ENCODE measurements around the gene NAPSA. TPM values are rescaled to one million over a fixed set of nuclear protein-coding genes. Genes with fewer than 3 reads are reported as not detected.

The NAPSA gene
- total and polyA plus RNA-seq, 9 of the 15 experiments (the other 6 are each of a cell fraction or from before 2014, with no cell fraction given): 0.25 to 1.9 (median 0.69) TPM

DNA sequence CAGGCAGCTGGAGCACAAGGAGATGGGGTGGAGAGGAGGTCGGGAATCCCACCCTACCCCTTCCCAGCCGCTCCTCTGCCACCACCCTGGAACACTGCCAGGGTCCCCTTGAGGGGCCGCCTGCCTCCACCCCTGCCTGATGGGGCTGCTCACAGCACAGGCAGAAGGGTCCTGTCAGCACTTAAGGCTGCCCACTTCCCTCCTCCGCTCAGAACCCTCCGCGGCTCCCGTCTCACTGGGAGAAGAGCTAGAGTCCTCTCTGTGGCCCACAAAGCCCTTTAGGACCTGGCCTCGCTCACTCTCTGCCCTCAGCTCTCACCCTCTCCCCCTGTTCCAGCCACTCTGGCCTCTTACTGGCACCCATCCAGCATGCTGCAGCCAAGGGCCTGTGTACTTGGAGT, 15.3 kb upstream of the NAPSA start:
- intact Hi-C loops (cut with micrococcal nuclease): no loop called here

DNA sequence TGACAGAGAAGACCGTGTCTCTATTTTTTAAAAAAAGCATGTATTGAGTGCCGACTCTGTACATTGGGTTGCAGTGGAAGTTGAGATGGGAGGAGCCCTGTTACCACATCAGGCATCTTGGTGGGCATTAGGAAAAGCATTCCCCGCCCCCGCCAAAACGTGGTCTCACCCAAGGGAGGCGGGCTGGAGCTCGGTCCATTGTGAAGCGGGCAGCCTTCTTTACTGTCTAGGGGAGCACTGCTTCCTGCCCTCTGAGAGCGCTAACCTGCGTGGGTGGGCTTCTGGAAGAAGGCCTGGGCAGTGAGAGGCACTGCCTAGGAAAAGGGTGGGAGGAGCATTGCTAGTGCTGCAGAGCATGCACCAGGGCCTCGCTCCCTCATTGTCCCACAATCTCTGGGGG, 14.7 kb upstream of the NAPSA start:
- Histone ChIP-seq H3K4me3 (no peak overlapping the region), H2AFZ (ENCODE audit: low read depth, low read length) (no peak overlapping the region), H4K20me1 (replicated peaks; ENCODE audit: control insufficient read depth, insufficient read depth, low read length) (peaks cover 2% of the 10 kb centered on the region), H3K9me3 (replicated peaks; ENCODE audit: control insufficient read depth, insufficient read depth, low read depth, low read length) (no peaks in the 10 kb centered on the region), H3K9me1 (ENCODE audit: control insufficient read depth, insufficient read depth, low read length) (no peaks in the 10 kb centered on the region), H3K27me3 (ENCODE audit: control insufficient read depth in 2 of 2, insufficient read depth in 2 of 2, low read length in 2 of 2) (no peaks in the 10 kb centered on the region), H3K79me2 (ENCODE audit: control insufficient read depth, insufficient read depth, low read length) (peaks cover 39% of the 10 kb centered on the region), H3K9ac (ENCODE audit: insufficient read depth in 1 of 2, low read depth in 2 of 2, low read length in 2 of 2) (peak overlapping the region in 1 of 2 experiments; percentile 58; a peak in 2 of 4 replicates), H3K27ac (ENCODE audit: extremely low read depth, low read depth, low read length) (no peak overlapping the region; the same call in 2 of the 3 replicates), H3K4me2 (ENCODE audit: insufficient read depth, low read length) (no peak overlapping the region), H3K36me3 (ENCODE audit: control insufficient read depth, insufficient read depth, low read length) (peaks cover 59% of the 10 kb centered on the region; the same call in 2 of the 3 replicates), H3K4me1 (replicated peaks in 1 of 2; ENCODE audit: control insufficient read depth in 2 of 2, insufficient read depth in 2 of 2, low read length in 2 of 2) (peaks cover 19 to 70% of the 10 kb centered on the region in 2 experiments)
- DNase-seq (ENCODE audit: extremely low read depth in 1 of 4, low spot score in 3 of 4) (peak in 1 of 4 experiments; percentile 3), ATAC-seq (no peak), FAIRE-seq (no peak)
- WGBS (ENCODE audit: insufficient coverage, low coverage, missing lambda C conversion rate): 95% methylated on average over 11 of the region's 11 CpGs
- CTCF ChIA-PET (ENCODE audit: low intra/inter-chr PET ratio): no interaction called here
- in situ Hi-C loops (cut with MboI) (no loop called here), intact Hi-C loops (cut with micrococcal nuclease) (no loop called here)
- POLR2A ChIA-PET: interaction anchor here (0.6 kb wide), 1 partner anchor 9 kb away, joined by 3 read pairs; no protein-coding TSS in a partner anchor
- no TSS peak for BruUV-seq (replicated peaks)
- TF ChIP-seq, protein P1, sequence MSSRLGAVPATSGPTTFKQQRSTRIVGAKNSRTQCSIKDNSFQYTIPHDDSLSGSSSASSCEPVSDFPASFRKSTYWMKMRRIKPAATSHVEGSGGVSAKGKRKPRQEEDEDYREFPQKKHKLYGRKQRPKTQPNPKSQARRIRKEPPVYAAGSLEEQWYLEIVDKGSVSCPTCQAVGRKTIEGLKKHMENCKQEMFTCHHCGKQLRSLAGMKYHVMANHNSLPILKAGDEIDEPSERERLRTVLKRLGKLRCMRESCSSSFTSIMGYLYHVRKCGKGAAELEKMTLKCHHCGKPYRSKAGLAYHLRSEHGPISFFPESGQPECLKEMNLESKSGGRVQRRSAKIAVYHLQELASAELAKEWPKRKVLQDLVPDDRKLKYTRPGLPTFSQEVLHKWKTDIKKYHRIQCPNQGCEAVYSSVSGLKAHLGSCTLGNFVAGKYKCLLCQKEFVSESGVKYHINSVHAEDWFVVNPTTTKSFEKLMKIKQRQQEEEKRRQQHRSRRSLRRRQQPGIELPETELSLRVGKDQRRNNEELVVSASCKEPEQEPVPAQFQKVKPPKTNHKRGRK (tag; IDR thresholded peaks at IDR 0.05): no peak
- TF ChIP-seq, protein P2, sequence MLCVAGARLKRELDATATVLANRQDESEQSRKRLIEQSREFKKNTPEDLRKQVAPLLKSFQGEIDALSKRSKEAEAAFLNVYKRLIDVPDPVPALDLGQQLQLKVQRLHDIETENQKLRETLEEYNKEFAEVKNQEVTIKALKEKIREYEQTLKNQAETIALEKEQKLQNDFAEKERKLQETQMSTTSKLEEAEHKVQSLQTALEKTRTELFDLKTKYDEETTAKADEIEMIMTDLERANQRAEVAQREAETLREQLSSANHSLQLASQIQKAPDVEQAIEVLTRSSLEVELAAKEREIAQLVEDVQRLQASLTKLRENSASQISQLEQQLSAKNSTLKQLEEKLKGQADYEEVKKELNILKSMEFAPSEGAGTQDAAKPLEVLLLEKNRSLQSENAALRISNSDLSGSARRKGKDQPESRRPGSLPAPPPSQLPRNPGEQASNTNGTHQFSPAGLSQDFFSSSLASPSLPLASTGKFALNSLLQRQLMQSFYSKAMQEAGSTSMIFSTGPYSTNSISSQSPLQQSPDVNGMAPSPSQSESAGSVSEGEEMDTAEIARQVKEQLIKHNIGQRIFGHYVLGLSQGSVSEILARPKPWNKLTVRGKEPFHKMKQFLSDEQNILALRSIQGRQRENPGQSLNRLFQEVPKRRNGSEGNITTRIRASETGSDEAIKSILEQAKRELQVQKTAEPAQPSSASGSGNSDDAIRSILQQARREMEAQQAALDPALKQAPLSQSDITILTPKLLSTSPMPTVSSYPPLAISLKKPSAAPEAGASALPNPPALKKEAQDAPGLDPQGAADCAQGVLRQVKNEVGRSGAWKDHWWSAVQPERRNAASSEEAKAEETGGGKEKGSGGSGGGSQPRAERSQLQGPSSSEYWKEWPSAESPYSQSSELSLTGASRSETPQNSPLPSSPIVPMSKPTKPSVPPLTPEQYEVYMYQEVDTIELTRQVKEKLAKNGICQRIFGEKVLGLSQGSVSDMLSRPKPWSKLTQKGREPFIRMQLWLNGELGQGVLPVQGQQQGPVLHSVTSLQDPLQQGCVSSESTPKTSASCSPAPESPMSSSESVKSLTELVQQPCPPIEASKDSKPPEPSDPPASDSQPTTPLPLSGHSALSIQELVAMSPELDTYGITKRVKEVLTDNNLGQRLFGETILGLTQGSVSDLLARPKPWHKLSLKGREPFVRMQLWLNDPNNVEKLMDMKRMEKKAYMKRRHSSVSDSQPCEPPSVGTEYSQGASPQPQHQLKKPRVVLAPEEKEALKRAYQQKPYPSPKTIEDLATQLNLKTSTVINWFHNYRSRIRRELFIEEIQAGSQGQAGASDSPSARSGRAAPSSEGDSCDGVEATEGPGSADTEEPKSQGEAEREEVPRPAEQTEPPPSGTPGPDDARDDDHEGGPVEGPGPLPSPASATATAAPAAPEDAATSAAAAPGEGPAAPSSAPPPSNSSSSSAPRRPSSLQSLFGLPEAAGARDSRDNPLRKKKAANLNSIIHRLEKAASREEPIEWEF (CRISPR knock-in tag; IDR thresholded peaks at IDR 0.05): no peak
- TF ChIP-seq CXXC5 (CRISPR knock-in tag; IDR thresholded peaks at IDR 0.05) (no peak), ZSCAN32 (CRISPR knock-in tag; IDR thresholded peaks at IDR 0.05) (no peak)

More for the DNA sequence above, 15.3 kb upstream of the NAPSA start:
- ATAC-seq (no peak), DNase-seq (ENCODE audit: extremely low read depth in 1 of 4, low spot score in 3 of 4) (peak in 1 of 4 experiments; percentile 6), FAIRE-seq (no peak)
- Histone ChIP-seq H3K9ac (ENCODE audit: insufficient read depth in 1 of 2, low read depth in 2 of 2, low read length in 2 of 2) (peak overlapping the region in 1 of 2 experiments; percentile 79; a peak in 2 of 4 replicates), H2AFZ (ENCODE audit: low read depth, low read length) (no peak overlapping the region), H3K79me2 (ENCODE audit: control insufficient read depth, insufficient read depth, low read length) (peaks cover 46% of the 10 kb centered on the region), H3K4me3 (no peak overlapping the region), H3K36me3 (ENCODE audit: control insufficient read depth, insufficient read depth, low read length) (peaks cover 61% of the 10 kb centered on the region; the same call in 2 of the 3 replicates), H3K27ac (ENCODE audit: extremely low read depth, low read depth, low read length) (peak overlapping the region; percentile 26; the same call in 1 of the 3 replicates), H4K20me1 (replicated peaks; ENCODE audit: control insufficient read depth, insufficient read depth, low read length) (peaks cover 2% of the 10 kb centered on the region), H3K27me3 (ENCODE audit: control insufficient read depth in 2 of 2, insufficient read depth in 2 of 2, low read length in 2 of 2) (no peaks in the 10 kb centered on the region), H3K4me2 (ENCODE audit: insufficient read depth, low read length) (no peak overlapping the region), H3K4me1 (replicated peaks in 1 of 2; ENCODE audit: control insufficient read depth in 2 of 2, insufficient read depth in 2 of 2, low read length in 2 of 2) (peaks cover 21 to 74% of the 10 kb centered on the region in 2 experiments), H3K9me3 (replicated peaks; ENCODE audit: control insufficient read depth, insufficient read depth, low read depth, low read length) (no peaks in the 10 kb centered on the region), H3K9me1 (ENCODE audit: control insufficient read depth, insufficient read depth, low read length) (no peaks in the 10 kb centered on the region)
- ChIA-PET POLR2A (interaction anchor here (0.6 kb wide), 1 partner anchor 10 kb away, joined by 3 read pairs; no protein-coding TSS in a partner anchor), CTCF (ENCODE audit: low intra/inter-chr PET ratio) (no interaction called here)
- WGBS (ENCODE audit: insufficient coverage, low coverage, missing lambda C conversion rate): 81% methylated on average over 8 of the region's 8 CpGs
- no TSS peak for BruUV-seq (replicated peaks)
- in situ Hi-C loops (cut with MboI): no loop called here
- TF ChIP-seq NFIC (IDR thresholded peaks at IDR 0.05) (peak; percentile 52), POLR2G (IDR thresholded peaks at IDR 0.05; ENCODE audit: low read depth, low read length) (peak; percentile 40), RBFOX2 (IDR thresholded peaks at IDR 0.05; ENCODE audit: low read depth, low read length) (peak; percentile 59), U2AF2 (optimal IDR thresholded peaks at IDR 0.05; ENCODE audit: low read depth, low read length) (no peak), FOXM1 (IDR thresholded peaks at IDR 0.05; ENCODE audit: low read depth) (no peak), FOXM1 (CRISPR knock-in tag; IDR thresholded peaks at IDR 0.05; ENCODE audit: low read depth) (no peak)

All from K562 (cell line).